GM18499 (cell line): ENCODE data around the gene UVSSA.

Experiments used
- ATAC-seq: cut with Tn5 transposase; IDR thresholded peaks from one replicate; pipeline ENCODE4 v1.9.1; 2021; ENCODE audit warnings: moderate number of reproducible peaks; ENCODE audit not compliant: insufficient read depth, unreplicated experiment

The UVSSA gene

DNA sequence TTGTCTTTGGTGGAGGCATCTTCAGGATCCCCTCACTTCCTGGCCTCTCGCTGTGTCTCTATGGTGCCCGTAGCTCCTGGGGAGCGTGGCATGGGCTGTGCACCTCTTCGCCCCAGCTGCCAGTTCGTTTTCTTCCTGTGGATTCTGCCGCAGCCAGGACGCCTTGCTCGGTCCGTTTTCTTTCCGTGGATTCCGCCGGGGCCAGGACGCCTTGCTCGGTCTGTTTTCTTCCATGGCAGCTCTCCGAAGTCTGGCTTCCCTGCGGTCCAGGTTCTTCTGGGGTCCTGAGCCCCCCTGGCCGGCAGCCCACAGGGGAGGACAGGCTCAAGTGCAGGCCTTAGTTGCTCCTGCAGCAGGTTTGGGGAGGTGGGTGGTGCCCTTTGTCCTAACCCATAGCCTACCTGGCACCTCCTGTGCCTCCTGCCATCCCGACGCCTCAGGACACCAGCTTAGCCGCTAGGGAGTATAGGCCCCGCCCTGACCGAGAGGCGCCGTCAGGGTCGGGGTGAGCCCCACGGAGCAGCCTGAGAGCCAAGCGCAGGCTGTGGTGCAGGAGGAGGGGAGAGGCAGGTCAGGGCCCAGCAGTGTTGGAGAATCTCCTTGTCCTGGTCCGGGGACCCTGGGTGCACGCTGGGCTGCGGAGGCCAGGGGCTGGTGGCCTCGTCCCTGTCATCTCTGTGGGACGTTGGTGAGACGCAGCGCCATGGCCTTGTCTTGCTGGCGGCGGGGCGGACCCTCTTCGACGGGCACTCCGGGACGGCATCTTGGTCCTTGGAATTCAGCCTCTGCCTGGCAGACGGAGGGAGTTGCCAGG lies 27.1 kb downstream of the UVSSA start:
- no peak for ATAC-seq

- ATAC-seq = no peak
Observed at GRCh38 chr4:1374706-1375045, 27.7 kb downstream of the UVSSA start.

DNA sequence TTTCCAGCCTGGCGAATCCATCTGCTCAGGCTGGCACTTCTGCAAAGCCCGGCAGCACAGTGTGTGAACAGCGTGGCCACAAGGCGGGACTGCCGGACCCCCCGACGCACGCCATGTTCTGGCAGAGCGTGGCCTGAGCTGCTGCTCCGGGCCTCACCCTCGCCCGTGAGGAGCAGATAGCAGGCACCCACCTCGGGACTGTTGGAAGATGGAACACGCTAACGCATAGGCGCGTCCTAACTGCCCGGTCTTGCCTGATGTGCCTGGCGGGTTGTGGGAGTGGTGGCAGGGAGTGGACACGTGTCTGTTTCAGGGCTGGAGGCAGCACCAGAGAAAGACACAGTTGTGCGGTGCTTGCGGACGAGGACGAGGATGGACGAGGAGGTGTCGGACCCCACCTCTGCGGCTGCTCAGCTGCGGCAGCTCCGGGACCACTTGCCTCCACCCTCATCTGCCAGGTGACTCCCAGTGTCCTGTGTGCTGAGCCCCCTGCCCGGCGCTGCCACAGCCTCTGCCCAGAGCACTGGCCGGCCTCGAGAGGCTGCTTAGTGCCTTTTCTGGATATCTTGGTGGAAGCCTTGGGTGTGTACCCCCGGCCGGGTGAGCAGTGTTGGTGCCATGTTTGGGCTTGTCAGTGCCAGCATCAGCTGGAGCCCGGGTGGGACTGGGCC lies 28.2 kb downstream of the UVSSA start:
- ATAC-seq = no peak

GRCh38 chr4:1375761-1376322 lies 28.8 kb downstream of the UVSSA start:
- ATAC-seq = no peak

GRCh38 chr4:1376391-1376840 lies 29.4 kb downstream of the UVSSA start:
- no peak for ATAC-seq

GRCh38 chr4:1376841-1377605 lies 30.0 kb downstream of the UVSSA start:
- no peak for ATAC-seq

- no peak for ATAC-seq
Observed at GRCh38 chr4:1377606-1378261, 30.7 kb downstream of the UVSSA start.

GRCh38 chr4:1378559-1379231 lies 31.7 kb downstream of the UVSSA start:
- ATAC-seq = no peak

DNA sequence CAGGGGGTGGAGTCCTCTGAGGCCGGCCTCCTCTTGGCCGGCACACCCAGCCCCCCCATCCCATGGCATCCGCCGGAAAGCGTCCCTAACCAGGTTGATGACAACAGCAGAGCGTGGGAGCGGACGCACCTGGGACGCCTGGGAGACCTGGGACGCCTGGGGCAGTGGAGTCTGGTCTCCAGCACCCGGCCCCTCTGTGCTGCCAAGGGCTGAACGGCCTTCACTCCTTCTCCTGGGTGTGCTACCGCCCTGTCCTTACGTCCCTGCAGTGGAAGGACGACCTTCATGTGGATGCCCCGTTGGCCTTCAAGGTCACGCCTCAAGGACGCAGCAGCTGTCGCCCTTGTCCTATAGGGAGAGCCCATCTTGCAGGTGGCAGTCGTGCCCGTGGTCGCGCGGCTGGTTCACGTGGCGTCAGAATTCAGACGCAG lies 32.4 kb downstream of the UVSSA start:
- no peak for ATAC-seq

DNA sequence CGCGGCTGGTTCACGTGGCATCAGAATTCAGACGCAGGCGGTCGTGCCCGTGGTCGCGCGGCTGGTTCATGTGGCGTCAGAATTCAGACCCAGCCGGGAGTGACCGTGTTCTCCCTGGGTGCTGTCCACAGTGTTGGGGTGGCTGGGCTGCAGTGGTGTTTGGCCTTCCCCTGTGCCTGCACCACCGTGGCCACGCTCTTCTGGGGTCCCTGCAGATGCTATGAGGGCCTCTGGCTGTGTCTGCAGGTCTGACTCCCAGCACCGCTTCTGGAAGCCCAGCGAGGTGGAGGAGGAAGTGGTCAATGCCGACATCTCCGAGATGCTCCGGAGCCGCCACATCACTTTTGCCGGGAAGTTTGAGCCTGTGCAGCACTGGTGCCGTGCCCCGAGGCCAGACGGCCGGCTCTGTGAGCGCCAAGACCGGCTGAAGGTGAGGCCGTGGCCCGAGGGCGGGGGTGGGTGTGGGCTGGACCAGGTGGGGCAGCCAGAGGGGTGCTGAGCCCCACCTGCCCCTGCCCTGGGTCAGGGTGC lies 32.9 kb downstream of the UVSSA start:
- ATAC-seq = no peak

DNA sequence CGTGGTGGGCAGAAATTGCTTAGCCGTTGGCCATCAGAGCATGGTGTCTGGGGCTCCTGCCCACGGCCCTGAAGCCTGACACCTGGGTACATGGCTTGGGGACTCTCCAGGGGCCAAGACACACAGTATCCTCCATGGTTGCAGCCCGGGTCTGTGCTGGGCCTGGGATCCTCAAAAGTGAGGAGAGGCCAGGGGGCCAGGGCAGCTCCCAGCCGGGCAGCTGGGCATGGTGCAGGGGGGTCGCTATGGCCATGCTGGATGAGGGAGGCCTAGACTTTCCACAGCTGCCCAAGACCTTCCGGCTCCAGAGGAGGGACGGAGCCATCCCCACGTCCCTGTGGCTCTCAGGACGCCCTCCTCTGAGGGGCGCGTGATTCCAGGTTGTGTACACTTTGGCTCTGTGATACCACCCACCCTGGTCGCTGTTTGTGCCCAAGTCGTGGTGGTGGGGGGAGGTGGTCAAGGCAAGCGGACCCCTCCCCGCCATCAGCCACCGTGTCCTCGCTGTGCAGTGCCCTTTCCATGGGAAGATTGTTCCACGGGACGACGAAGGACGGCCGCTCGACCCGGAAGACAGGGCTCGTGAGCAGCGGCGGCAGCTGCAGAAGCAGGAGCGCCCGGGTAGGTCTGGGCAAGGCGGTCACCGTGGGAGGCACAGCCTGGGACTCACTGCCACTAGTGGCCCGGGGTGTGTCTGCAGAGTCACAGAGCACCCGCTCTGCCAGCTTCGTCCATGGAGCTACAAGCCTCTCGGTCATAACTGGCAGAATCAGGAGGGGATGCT lies 33.6 kb downstream of the UVSSA start:
- no peak for ATAC-seq

DNA sequence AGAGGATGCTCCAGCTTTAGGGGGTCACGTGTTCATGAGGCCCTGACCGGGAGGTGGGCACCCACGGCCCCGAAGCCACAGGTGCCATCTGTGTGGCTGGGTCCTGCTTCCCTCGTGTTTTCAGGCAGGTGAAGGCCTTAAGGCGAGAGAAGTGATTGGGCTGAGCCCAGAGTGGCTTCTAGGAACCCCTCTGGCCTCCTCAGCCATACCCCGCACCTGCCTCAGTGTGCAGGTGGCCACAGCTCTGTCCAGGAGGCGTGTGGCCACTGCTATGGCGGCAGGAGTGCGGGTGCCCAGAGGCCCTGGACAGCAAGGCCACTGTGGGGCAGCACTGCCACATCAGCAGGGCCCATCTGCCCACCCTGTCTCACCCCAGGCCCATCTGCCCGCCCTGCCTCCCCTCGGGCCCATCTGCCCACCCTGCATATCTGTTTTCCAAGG lies 34.2 kb downstream of the UVSSA start:
- no peak for ATAC-seq

DNA sequence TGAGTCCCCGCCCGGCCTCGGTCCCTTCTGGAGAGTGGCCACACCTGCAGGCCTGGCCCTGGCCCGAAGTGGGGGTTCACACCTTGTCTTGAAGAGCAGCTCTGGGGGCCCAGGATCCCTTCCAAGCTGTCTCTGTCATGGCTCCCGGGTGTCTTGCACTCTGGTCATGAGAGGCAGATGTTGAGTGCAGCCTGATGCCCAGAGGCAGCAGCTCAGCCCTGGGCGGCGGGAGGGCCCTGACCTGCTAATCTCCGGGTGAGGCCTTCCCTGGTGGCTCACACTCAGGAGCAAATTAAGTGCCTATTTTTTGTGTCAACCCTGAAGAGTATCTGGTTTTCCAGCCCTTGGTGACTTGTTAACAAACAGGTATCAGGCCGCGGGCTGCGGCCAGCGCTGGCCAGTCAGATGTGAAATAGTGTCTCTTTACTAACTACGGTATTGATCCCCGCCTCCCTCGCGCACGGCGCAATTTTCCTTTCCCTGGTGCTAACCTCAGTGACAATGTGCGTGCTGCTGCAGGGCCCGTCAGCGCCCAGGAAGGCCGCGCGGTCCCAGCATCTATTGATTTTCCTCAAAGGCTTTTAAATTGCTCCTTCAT lies 35.0 kb downstream of the UVSSA start:
- ATAC-seq = no peak

GRCh38 chr4:1382776-1383727 lies 36.0 kb downstream of the UVSSA start:
- no peak for ATAC-seq

DNA sequence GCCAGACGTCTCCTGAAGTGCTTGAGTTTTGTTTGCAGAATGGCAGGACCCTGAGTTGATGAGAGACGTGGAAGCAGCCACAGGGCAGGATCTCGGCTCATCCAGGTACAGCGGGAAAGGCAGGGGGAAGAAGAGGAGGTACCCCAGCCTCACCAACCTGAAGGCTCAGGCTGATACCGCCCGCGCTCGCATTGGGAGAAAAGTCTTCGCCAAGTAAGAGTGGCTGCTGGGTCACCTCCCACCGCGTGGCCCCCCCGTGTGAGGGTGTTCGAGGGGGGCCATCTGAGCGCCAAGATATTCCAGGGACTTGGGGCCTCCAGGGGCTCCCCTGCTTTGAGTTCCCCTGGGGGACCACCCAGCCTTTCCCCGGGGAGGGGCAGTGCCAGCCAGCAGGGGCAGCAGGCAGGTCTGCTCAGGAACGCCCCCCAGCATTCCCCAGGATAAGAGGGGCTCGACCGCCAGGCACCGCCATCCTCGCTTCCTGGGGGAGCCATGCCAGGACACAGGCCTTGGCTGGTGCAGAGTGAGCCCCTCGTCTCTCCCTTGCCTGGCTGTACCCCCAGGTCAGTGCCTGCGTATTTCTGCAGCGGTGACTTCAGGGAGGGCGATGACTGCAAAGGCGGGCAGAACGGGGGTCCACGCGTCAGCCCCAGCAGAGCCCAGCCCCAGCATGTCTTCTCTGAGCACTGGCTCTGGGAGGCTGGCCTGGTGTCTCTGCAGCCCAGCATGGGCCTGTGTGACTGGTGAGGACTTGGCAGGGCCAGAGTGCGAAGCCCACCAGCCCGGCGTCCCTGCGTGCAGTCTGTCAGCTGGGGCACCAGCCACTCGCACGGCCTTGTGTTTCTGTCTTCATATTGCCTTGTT lies 37.0 kb downstream of the UVSSA start:
- no peak for ATAC-seq

DNA sequence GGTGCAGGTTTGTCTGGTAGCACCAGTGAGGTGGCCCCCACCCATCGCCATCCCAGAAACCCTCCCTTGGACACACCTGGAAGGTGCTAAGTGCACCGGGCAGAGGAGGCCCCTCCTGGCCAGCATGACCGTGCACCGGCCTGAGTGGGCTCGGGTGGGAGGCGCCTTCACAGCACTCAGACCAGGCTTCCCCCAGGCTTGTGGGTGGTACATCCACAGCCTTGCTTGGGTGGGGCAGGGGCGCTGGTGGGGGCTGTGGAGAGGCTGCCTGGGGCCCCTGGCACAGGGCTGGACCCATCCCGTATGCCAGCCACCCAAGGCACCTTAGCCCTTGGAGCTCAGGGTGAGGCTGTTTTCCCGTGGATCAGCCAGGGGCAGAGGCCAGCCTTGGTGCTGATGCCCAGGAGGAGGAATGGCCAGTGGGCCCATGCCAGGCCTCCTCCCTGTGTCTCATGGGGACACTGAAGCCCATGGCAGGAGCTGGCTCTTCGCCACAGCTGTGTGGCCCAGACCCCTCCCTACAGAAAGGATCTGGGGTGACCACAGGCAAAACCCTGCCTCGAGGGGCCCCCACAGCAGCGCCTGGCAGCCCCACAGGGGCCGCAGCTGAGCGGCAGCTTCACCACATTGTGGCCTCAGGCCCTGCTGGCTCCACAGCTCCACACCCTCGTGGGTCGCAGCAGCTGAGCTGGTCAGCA lies 37.8 kb downstream of the UVSSA start:
- ATAC-seq = no peak
